Fibroblast of skin of right biceps (primary cell): Measurements from ENCODE around the gene EZH1.

Experiments used
- DNase-seq: peaks from one replicate; pipeline ENCODE4 v3.0.0-alpha.2; 2013

Gene EZH1

GRCh38 chr17:42744806-42745617, at the start of gene EZH1:
Gene EZH1, minus strand, starts transcription at chr17:42745040. Its CDS starts 16,099 bp downstream, at chr17:42728941.
- peak; percentile 92 for DNase-seq

- DNase-seq = no peak
These were observed 47.7 kb upstream of the EZH1 start for GRCh38 chr17:42792545-42792944.

DNA sequence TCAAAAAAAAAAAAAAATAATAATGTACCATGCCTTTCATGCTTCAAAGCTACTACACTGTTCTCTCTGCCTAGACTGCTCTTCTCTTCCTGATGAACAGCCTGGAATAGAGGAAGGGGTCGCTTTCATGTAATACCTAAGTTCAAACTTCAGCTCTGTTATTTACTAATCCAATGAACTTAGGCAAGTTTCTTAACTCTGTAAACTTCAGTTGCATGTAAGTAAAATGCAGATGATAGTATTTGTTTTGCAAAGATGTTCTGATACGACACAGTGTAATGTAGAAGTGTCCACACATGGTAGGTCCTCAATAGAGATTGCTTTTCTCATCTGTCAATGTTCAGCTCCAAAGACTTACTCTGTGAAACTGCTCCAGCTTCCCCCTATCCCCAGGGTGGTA, 47.1 kb upstream of the EZH1 start:
- no peak for DNase-seq

GRCh38 chr17:42787266-42787665, 42.4 kb upstream of the EZH1 start:
- DNase-seq = no peak

DNA sequence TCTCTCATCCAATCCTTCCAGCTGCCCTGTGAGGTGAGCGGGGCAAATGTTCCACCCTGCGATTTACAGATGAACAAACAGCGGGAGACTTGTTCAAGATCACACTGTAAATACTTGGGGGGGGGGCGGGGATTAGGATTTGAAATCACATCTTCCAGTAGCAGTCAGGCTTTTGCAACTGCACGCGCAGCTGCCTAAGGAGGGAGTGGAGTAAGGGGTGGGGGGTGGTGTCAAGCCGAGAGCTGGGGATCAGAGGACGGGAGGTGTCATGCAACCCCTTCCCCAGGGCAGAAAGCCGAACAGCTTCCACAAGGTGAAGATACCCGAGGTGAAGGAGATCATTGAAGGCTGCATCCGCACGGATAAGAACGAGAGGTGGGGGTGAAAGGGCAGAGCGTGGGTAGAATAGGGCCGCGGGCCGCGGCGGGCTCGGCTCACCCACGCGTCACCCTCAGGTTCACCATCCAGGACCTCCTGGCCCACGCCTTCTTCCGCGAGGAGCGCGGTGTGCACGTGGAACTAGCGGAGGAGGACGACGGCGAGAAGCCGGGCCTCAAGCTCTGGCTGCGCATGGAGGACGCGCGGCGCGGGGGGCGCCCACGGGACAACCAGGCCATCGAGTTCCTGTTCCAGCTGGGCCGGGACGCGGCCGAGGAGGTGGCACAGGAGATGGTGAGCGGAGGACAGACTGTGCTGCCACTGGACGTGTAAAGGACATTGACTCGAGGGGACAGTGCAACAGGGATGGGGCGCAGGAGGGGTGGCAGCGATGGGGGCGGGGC, 40.2 kb upstream of the EZH1 start:
- DNase-seq = no peak

- DNase-seq = peak; percentile 39
These were observed 39.6 kb upstream of the EZH1 start for GRCh38 chr17:42784409-42784808.

GRCh38 chr17:42783791-42784138, 38.9 kb upstream of the EZH1 start:
- no peak for DNase-seq

GRCh38 chr17:42783062-42783790, 38.4 kb upstream of the EZH1 start:
- DNase-seq = peak; percentile 93

GRCh38 chr17:42782166-42783061, 37.6 kb upstream of the EZH1 start:
- DNase-seq = peak; percentile 44

- no peak for DNase-seq
These were observed 36.9 kb upstream of the EZH1 start for GRCh38 chr17:42781639-42782165.

GRCh38 chr17:42780851-42781638, 36.2 kb upstream of the EZH1 start:
- no peak for DNase-seq

- peak; percentile 67 for DNase-seq
These were observed 35.4 kb upstream of the EZH1 start, which contains the start of gene WNK4 for GRCh38 chr17:42779936-42780850. Gene WNK4, plus strand, starts transcription at chr17:42780610. Its CDS starts 89 bp downstream, at chr17:42780699.

DNA sequence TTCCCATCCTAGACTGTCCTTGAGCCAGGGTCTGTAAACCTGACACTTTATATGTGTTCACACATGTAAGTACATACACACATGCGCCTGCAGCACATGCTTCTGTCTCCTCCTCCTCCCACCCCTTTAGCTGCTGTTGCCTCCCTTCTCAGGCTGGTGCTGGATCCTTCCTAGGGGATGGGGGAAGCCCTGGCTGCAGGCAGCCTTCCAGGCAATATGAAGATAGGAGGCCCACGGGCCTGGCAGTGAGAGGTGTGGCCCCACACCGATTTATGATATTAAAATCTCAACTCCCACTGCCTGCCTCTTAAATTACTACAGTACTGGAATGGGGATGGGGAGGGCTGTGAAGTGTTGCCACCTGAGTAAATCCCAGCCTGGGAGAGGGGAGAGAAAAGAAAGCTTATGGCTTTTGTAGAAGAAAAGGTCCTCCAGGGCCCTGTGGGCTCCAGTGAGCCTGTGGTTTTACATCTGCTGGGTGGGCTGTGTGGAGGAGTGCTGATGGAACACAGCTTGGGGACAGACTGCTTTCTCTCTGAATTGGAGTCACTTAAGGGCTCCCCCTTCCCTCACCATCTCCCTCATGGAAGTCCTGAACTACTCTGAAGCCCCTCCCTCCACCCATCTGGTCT, 34.6 kb upstream of the EZH1 start:
- DNase-seq = no peak

GRCh38 chr17:42778570-42778969, 33.7 kb upstream of the EZH1 start:
- DNase-seq = no peak

DNA sequence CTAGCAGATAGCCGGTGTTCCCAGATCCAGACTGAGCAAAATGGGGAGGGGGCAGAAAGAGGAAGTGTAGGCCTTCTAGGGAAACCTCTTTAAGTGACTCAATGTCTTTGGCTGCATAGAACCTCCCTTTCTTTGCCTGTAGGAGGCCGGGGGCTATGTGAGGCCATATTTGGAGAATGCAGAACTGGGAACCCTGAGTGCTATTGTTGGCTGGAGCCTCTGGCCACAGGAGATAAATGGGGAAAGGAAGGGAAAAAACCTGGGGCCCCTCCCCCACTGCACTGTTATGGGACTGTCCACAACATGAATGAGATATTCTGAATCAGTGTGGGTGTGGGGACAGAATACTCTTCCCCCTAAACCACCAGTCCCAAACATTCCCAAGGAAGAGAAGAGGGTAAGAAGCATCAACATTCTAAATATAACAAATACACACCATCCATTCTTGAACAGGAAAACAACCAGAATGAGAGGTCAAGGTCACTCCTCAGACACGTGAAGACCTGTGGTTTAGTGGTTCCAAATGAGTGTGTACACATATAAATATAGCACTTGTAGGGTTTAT, 30.8 kb upstream of the EZH1 start:
- DNase-seq = peak; percentile 73

DNA sequence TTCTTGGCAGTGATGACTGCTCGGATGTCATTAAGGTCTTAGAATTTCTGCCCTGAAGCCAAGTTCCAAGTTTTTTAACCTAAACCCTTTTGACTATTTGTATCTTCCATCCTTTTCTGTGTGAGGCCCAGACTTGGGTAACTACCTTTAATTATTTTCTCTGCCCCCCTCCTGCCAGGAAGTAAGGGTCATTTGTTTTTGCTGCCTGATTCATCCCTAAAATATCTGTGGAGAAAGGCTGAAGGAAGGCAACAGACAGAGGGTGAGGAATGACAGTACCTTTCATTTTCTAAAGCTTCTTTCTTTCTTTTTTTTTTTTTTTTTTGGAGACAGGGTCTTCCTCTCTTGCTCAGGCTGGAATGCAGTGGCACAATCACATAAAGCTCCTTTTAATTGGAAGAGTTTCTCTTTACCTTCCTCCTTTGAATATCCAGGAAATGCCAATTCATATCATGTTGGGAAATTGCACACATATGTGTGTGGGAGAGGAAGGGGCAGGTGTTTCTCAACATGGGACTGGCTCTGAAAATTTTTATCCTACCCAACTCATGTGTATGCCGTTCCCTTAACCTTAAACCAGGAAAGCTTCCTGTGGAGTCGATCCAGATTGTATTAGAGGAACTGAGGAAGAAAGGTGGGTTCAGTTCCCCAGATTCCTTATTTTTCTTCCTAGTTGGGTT, 29.4 kb upstream of the EZH1 start:
- DNase-seq = peak; percentile 71

DNA sequence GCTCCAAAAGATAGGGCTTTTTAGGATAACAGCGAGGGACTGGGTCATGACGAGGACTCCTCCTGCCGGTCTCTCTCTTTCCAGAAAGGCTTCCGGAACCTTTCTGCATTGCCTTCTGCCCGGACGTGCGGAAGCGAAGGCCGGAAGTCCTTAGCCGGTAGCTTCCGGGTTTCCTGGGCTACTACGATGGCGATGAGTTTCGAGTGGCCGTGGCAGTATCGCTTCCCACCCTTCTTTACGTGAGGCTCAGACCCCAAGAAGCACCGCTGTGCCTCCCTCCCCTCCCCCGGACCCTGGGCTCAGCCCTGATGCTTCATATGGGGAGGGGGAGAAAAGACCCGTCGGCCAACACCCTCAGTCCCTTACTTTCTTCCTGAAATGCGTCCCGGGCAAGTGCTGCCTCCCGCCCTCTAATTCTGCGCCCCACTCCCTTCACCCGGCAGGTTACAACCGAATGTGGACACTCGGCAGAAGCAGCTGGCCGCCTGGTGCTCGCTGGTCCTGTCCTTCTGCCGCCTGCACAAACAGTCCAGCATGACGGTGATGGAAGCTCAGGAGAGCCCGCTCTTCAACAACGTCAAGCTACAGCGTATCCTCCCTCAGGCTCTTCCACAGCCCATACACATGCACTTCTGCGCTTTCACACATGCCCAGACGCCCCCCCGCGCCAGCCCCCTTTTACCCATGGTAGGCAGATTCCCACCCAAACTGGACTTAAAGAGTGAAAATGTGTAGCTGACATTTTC, 28.6 kb upstream of the EZH1 start, which contains the start of gene VPS25:
Gene VPS25 (plus strand): TSS at position 160 of the 746 bp plus-strand sequence. CDS start 27 bp downstream, at position 187.
- DNase-seq = peak; percentile 88

DNA sequence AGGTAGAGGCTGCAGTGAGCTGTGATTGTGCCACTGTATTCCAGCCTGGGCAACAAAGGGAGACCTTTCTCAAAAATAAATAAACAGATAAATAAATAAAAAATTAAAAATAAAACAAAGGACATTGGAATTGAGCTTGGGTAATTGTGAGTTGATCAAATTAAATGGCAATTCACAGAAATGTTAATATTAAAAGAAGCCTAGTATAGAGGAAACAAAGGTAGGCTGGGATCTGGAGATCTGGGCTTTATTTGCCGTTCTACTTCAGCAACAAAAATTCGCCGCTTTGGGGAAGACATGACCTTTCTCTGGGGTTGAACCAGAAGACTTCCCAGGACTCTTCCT, 28.1 kb upstream of the EZH1 start:
- no peak for DNase-seq
